HEK293T (cell line): ENCODE data around the gene LRTM1.

ENCODE experiments used
- CTCF ChIA-PET: fragments of 350-600 bp; formaldehyde crosslinking; extraction: SDS; loops from one replicate; lab custom pipeline; 2021; ENCODE audit warnings: antibody characterized with exemption, inconsistent platforms; lab: Yijun Ruan, JAX
- POLR2A ChIA-PET: fragments of 350-600 bp; formaldehyde crosslinking; extraction: SDS; loops from one replicate; lab custom pipeline; 2020; ENCODE audit warnings: antibody characterized with exemption, inconsistent platforms; lab: Yijun Ruan, JAX
- DNase-seq: peaks from one replicate; pipeline ENCODE4 v3.0.0; 2012; ENCODE audit warnings: mixed read lengths; ENCODE audit errors: extremely low spot score
- ARNT ChIP-seq: fragments of 450-650 bp; IDR thresholded peaks from 2 replicates; pipeline ENCODE4 v1.6.1; 2017; ENCODE audit warnings: mild to moderate bottlenecking
- BHLHE40 ChIP-seq: fragments of 450-650 bp; IDR thresholded peaks from 2 replicates; pipeline ENCODE4 v1.6.1; 2016; ENCODE audit warnings: mild to moderate bottlenecking, moderate library complexity, borderline replicate concordance
- CTBP1 ChIP-seq: fragments of 450-650 bp; IDR thresholded peaks from 2 replicates; pipeline ENCODE4 v1.6.1; 2016; ENCODE audit warnings: borderline replicate concordance
- ELF4 ChIP-seq: fragments of 450-650 bp; IDR thresholded peaks from 2 replicates; pipeline ENCODE4 v1.6.1; 2017; ENCODE audit warnings: antibody characterized with exemption
- FOXA1 ChIP-seq: fragments of 450-650 bp; IDR thresholded peaks from 2 replicates; pipeline ENCODE4 v1.6.1; 2016; ENCODE audit warnings: mild to moderate bottlenecking
- FOXK2 ChIP-seq: fragments of 450-650 bp; IDR thresholded peaks from 2 replicates; pipeline ENCODE4 v1.6.1; 2016; ENCODE audit warnings: mild to moderate bottlenecking
- FOXM1 ChIP-seq: fragments of 450-650 bp; IDR thresholded peaks from 2 replicates; pipeline ENCODE4 v1.6.1; 2017; ENCODE audit warnings: mild to moderate bottlenecking, borderline replicate concordance
- HDGF ChIP-seq: fragments of 450-650 bp; IDR thresholded peaks from 2 replicates; pipeline ENCODE4 v1.6.1; 2017; ENCODE audit warnings: antibody characterized with exemption, borderline replicate concordance
- L3MBTL2 ChIP-seq: fragments of 450-650 bp; conservative IDR thresholded peaks from 2 replicates; pipeline ENCODE4 v1.6.1; 2016; ENCODE audit warnings: mild to moderate bottlenecking
- LEF1 ChIP-seq: fragments of 450-650 bp; IDR thresholded peaks from 2 replicates; pipeline ENCODE4 v1.6.1; 2017; ENCODE audit warnings: mild to moderate bottlenecking, borderline replicate concordance
- NFRKB ChIP-seq: fragments of 450-650 bp; IDR thresholded peaks from 2 replicates; pipeline ENCODE4 v1.6.1; 2016; ENCODE audit warnings: mild to moderate bottlenecking, moderate library complexity
- SP1 ChIP-seq: fragments of 450-650 bp; IDR thresholded peaks from 2 replicates; pipeline ENCODE4 v1.6.1; 2017
- SUZ12 ChIP-seq: fragments of 450-650 bp; IDR thresholded peaks from 2 replicates; pipeline ENCODE4 v1.6.1; 2016; ENCODE audit warnings: mild to moderate bottlenecking
- TARDBP ChIP-seq: fragments of 450-650 bp; IDR thresholded peaks from 2 replicates; pipeline ENCODE4 v1.6.1; 2016
- ZNF384 ChIP-seq: fragments of 450-650 bp; IDR thresholded peaks from 2 replicates; pipeline ENCODE4 v1.6.1; 2016
- TF ChIP-seq, protein P1 (sequence below): fragments of 450-650 bp; IDR thresholded peaks from 2 replicates; pipeline ENCODE4 v1.6.1; 2016

LRTM1 gene

DNA sequence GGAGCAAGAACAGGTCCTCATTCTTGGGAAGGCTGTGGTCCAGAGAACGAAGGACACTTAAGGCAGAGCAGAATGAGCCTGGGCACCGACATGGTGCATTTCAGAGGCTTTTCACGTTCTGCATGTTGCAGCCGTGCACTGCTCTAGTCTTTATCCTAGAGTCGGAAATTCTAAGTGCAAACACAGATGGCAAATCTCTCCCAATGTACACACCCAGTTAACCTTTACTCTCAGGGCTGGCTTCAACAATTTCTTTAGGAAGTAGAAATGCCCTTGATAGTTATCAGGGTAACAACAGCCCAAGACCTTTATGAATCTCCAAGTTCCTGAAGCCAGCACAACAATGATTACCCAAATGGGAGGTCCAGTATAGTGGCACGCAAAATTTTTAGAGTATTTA lies 39.1 kb upstream of the LRTM1 start:
- POLR2A ChIA-PET, result no interaction called here
- TF ChIP-seq ELF4 (no peak), LEF1 (no peak), ARNT (no peak), TARDBP (no peak), L3MBTL2 (no peak), NFRKB (no peak), BHLHE40 (no peak), FOXM1 (no peak), HDGF (no peak), ZNF384 (no peak), SP1 (no peak), FOXA1 (no peak), SUZ12 (no peak), CTBP1 (no peak), FOXK2 (no peak)
- TF ChIP-seq, protein P1, sequence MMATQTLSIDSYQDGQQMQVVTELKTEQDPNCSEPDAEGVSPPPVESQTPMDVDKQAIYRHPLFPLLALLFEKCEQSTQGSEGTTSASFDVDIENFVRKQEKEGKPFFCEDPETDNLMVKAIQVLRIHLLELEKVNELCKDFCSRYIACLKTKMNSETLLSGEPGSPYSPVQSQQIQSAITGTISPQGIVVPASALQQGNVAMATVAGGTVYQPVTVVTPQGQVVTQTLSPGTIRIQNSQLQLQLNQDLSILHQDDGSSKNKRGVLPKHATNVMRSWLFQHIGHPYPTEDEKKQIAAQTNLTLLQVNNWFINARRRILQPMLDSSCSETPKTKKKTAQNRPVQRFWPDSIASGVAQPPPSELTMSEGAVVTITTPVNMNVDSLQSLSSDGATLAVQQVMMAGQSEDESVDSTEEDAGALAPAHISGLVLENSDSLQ, result no peak
- CTCF ChIA-PET, result no interaction called here
- no peak for DNase-seq

DNA sequence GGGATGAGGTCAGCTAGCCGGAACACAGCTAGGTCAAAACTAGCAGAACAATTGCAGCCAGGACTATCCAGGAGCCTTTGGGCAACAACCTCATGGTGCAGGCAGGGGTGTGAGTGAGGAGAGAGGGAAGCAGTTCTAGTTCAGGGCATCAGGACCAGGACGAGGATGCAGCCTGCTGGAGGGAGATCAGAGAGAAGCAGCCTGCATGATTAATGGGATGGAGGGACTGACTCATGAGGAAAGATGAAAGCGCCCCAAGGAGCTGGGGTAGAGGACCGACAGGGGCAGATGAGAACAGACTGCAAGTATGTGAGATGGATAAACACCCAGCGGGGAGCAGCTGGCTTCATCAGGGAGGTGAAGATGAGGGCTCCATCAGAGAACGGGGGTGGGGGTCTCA lies 37.9 kb upstream of the LRTM1 start:
- DNase-seq, result no peak
- TF ChIP-seq TARDBP (no peak), ELF4 (no peak), SUZ12 (no peak), BHLHE40 (no peak), NFRKB (no peak), LEF1 (no peak)
- ChIA-PET POLR2A (no interaction called here), CTCF (interaction anchor here (0.8 kb wide), 1 partner anchor 430 kb away, joined by 4 read pairs; no protein-coding TSS in a partner anchor)

DNA sequence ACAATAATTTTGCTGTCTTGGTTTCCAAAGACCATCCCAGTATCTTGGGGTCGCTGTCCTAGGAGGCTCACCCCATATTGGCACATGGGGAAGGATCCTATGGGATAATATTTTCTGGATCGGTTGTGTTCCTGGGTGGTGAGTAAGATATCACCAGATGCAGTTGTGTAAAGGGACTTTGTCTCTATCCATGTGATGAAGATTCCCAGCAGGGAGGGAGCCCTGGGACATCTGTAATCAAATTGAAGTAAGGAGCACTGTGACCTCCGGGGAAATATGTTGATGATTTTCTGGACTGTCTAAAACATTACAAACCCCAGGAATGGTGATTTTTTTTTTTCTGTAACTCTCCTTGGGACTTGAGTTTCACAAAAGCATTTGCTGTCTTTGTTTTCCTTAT lies 36.2 kb upstream of the LRTM1 start:
- TF ChIP-seq L3MBTL2 (no peak), ELF4 (no peak), FOXM1 (no peak), TARDBP (no peak), FOXA1 (no peak), ARNT (no peak), SUZ12 (no peak)
- POLR2A ChIA-PET, result no interaction called here
- no peak for DNase-seq
- CTCF ChIA-PET, result interaction anchor here (0.6 kb wide), 1 partner anchor 9 kb away, joined by 3 read pairs; no protein-coding TSS in a partner anchor

DNA sequence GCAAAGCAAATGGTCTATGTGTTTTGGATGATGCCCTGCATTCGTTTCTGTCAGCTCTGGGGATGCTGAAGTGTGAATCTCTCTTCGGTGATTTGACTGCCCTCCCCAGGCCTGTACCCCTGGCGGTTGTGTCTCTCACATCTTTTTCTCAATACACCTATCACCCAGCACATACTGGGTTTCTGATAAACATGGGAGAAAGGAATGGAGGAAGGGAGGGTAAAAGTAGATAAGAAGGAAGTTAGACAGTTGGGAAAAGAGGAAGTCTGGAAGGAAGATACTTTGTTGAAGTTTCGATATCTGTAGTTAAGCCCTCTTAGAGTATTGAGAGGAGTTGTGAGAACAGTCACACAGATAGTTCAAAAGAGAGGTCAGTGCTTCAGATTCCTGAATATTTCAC lies 35.8 kb upstream of the LRTM1 start:
- ChIA-PET CTCF (no interaction called here), POLR2A (no interaction called here)
- TF ChIP-seq NFRKB, result no peak
- no peak for DNase-seq

DNA sequence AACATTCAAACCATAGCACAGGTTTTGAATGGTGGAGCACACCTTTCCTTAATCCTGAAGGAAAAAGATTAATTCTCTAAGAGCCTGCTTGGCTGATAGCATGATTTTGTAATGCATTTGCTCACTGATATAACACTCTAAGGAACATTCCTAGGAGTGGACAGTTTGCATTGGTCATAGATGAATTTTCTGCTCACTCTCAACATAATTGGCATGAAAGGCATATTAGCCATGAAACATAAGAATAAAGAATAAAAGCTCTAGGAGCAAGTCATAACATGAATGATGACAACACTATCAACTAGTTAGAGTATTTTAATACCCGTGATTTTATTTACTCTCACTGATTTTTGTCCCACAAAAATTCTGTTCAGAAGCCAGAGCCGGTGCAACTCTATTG lies 34.3 kb upstream of the LRTM1 start:
- no peak for DNase-seq
- ChIA-PET POLR2A (no interaction called here), CTCF (no interaction called here)
- TF ChIP-seq LEF1 (no peak), ELF4 (no peak), CTBP1 (no peak)

DNA sequence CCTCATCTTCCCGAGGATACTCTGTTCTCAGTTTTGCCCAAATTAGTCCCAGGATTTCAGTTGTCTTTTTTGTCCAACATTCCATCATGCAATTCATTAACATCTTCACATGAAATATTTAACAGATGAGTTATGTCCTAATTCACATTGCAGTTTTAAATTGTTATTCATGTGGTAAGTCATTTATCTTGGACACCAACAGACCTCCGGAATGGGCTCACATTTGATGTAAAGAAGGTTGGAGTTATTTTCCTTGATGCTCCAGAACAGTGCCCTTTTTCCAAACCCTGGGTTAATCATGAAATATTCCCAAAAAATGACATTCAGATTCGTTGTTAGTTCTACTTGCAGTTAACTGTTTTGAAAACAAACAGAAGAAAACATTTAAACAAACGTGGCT lies 32.8 kb upstream of the LRTM1 start:
- CTCF ChIA-PET, result interaction anchor here (0.7 kb wide), 1 partner anchor 84 kb away, joined by 3 read pairs; no protein-coding TSS in a partner anchor
- TF ChIP-seq FOXM1, result no peak
- TF ChIP-seq SUZ12, result no peak
- no peak for TF ChIP-seq BHLHE40
- TF ChIP-seq ARNT, result no peak
- no peak for TF ChIP-seq ELF4
- DNase-seq, result no peak
- POLR2A ChIA-PET, result no interaction called here

DNA sequence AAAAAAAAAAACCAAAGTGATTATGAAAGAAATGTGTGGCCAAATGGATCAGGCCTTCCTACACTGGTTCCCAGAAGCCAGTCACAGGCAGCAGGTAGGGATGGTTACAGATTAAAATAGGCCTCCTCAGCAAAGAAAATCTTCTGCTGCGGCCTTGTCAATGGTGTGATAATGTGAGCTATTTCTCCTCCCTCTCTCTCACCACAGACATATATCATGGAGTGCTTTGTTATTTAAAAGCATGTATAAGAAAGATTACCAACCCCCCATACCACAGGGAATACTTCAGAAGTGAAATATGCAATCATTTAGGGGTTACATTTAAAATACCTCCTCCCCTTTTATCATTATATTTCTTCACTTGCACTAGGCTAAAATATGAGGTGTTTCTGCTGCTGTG lies 32.2 kb upstream of the LRTM1 start:
- ChIA-PET POLR2A (no interaction called here), CTCF (interaction anchor here (0.7 kb wide), 1 partner anchor 83 kb away, joined by 3 read pairs; no protein-coding TSS in a partner anchor)
- no peak for DNase-seq
- TF ChIP-seq ZNF384 (no peak), SUZ12 (no peak)

DNA sequence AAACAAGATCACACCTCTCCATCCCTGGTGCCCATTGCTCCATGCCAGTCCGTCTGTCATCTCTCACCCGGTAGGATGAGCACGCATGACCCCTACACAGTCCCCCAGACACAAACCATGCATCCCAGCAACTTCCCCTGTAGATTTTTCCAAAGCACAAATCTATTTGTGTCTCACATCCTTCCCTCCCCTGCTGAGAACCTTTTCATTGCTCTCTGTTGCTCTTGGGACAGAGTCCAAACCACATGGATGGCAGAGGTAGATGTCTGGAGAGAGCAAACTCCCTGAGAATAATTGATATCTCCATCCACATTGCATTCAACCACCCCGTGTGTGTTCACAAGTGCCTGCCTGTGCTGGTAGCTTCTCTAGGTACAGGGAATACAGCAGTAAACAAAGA lies 29.9 kb upstream of the LRTM1 start:
- DNase-seq, result no peak
- CTCF ChIA-PET, result no interaction called here
- POLR2A ChIA-PET, result no interaction called here
- TF ChIP-seq CTBP1 (no peak), ARNT (no peak), BHLHE40 (no peak), HDGF (no peak), L3MBTL2 (no peak), FOXK2 (no peak), ZNF384 (no peak), FOXM1 (no peak), LEF1 (no peak), NFRKB (no peak)
- TF ChIP-seq, protein P1, result no peak
